K562 (cell line): ENCODE results near the gene BEST1. TPM values are rescaled to one million over a fixed set of nuclear protein-coding genes. Genes with fewer than 3 reads are reported as not detected.

Experiments used
- CHD1 ChIP-seq: fragments of 200-600 bp; sonication (generic); IDR thresholded peaks from one replicate; pipeline ENCODE4 v1.6.1; 2012; ENCODE audit warnings: mild to moderate bottlenecking, moderate library complexity, low read length, inconsistent platforms
- CUX1 ChIP-seq: fragments of 200-800 bp; sonication (Bioruptor generic); IDR thresholded peaks from 2 replicates; pipeline ENCODE4 v1.6.1; 2016; ENCODE audit warnings: missing genetic modification characterization, missing compliant biosample characterization
- DDX20 ChIP-seq: fragments of 450-650 bp; IDR thresholded peaks from 2 replicates; pipeline ENCODE4 v1.6.1; 2016; ENCODE audit warnings: missing genetic modification characterization, low read depth, mild to moderate bottlenecking, missing compliant biosample characterization, moderate library complexity
- FOXP1 ChIP-seq: sonication (generic); formaldehyde crosslinking; IDR thresholded peaks from 2 replicates; pipeline ENCODE4 v1.8.0; 2022; ENCODE audit warnings: mild to moderate bottlenecking, missing genetic modification reagents
- HEY1 ChIP-seq: fragments of 250-450 bp; sonication (Bioruptor Pico); IDR thresholded peaks from 2 replicates; pipeline ENCODE4 v1.5.0; 2020; ENCODE audit warnings: mild to moderate bottlenecking, moderate library complexity, borderline replicate concordance
- MYC ChIP-seq, 2 experiments: fragments of 250-450 bp in 1 of 2; sonication (Bioruptor Pico) in 1 of 2; IDR thresholded peaks; 2 replicates each; pipeline versions ENCODE4 v1.5.1 to v1.6.1; 2012 to 2021; ENCODE audit warnings: low read depth in 2 of 2, borderline replicate concordance in 1 of 2, improper control_type of control experiment in 1 of 2, low read length in 1 of 2, mild to moderate bottlenecking in 1 of 2, moderate library complexity in 1 of 2
- NR1H2 ChIP-seq: sonication (generic); formaldehyde crosslinking; IDR thresholded peaks from 2 replicates; pipeline ENCODE4 v1.4.0; 2020; ENCODE audit warnings: mild to moderate bottlenecking, missing genetic modification reagents
- NR2C1 ChIP-seq, 2 experiments: fragments of 450-650 bp; IDR thresholded peaks; 2 replicates each; pipeline ENCODE4 v1.6.1; 2017; ENCODE audit warnings: mild to moderate bottlenecking in 2 of 2, antibody characterized with exemption in 1 of 2, inconsistent platforms in 1 of 2, missing compliant biosample characterization in 1 of 2, missing genetic modification characterization in 1 of 2
- RB1 ChIP-seq: fragments of 450-650 bp; IDR thresholded peaks from 2 replicates; pipeline ENCODE4 v1.6.1; 2017; ENCODE audit warnings: low read depth, mild to moderate bottlenecking
- RHOXF2B ChIP-seq: fragments of 250-450 bp; sonication (Bioruptor Pico); conservative IDR thresholded peaks from 2 replicates; pipeline ENCODE4 v1.5.1; 2021
- XRCC3 ChIP-seq: fragments of 450-650 bp; IDR thresholded peaks from 2 replicates; pipeline ENCODE4 v1.6.1; 2017; ENCODE audit warnings: mild to moderate bottlenecking, moderate library complexity
- ZBTB7A ChIP-seq: IDR thresholded peaks from 2 replicates; pipeline ENCODE4 v1.6.1; 2011; ENCODE audit warnings: low read depth, mild to moderate bottlenecking, low read length, moderate library complexity, borderline replicate concordance; ENCODE audit not compliant: control insufficient read depth
- ZC3H4 ChIP-seq: sonication (generic); formaldehyde crosslinking; IDR thresholded peaks from 2 replicates; pipeline ENCODE4 v1.9.0; 2021; ENCODE audit warnings: missing genetic modification reagents, borderline replicate concordance
- ZNF24 ChIP-seq: fragments of 450-650 bp; IDR thresholded peaks from 2 replicates; pipeline ENCODE4 v1.6.1; 2016
- ZNF282 ChIP-seq: sonication (generic); formaldehyde crosslinking; IDR thresholded peaks from 2 replicates; pipeline ENCODE4 v1.8.1; 2023; ENCODE audit warnings: missing genetic modification reagents
- ZNF41 ChIP-seq: fragments of 250-450 bp; sonication (Bioruptor Pico); conservative IDR thresholded peaks from 2 replicates; pipeline ENCODE4 v1.4.0; 2020; ENCODE audit warnings: mild to moderate bottlenecking
- ZNF77 ChIP-seq: fragments of 250-450 bp; sonication (Bioruptor Pico); IDR thresholded peaks from 2 replicates; pipeline ENCODE4 v1.5.0; 2020
- polyA plus RNA-seq, 8 experiments: library from polyadenylated mRNA; depleted of rRNA in 4 of 8; stranded (reverse) in 5 of 8; unstranded in 3 of 8; fragments of >200 nt; fragmentation: Nextera tagmentation in 2 of 8; fragmentation: Illumina TruSeq in 1 of 8; extraction: Ambion mirVana in 2 of 8; extraction: Trizol in 1 of 8; gene quantifications; 2 replicates each; pipeline versions ENCODE4 v1.2.1 to v1.2.3, GENCODE V29; 2011 to 2014; ENCODE audit warnings: inconsistent platforms in 1 of 8, missing spikeins in 1 of 8
- total RNA-seq, 7 experiments: library from RNA; depleted of rRNA in 6 of 7; stranded (reverse); fragments of >200 nt in 6 of 7; fragmentation: Illumina TruSeq in 2 of 7; extraction: Trizol in 2 of 7; gene quantifications; 2 replicates each; pipeline versions ENCODE4 v1.2.1 to v1.2.3, GENCODE V29; 2011 to 2021; ENCODE audit warnings: low replicate concordance in 1 of 7
- TF ChIP-seq, protein P1 (sequence below), 3 experiments: fragments of 200-800 bp in 1 of 3; sonication (Bioruptor generic) in 1 of 3; sonication (generic) in 1 of 3; formaldehyde crosslinking in 1 of 3; IDR thresholded peaks; 2 replicates each; pipeline versions ENCODE4 v1.6.1 to v1.8.0; 2016 to 2022; ENCODE audit warnings: mild to moderate bottlenecking in 2 of 3, missing compliant biosample characterization in 2 of 3, missing genetic modification characterization in 2 of 3, missing genetic modification reagents in 1 of 3
- TF ChIP-seq, protein P2 (sequence below): fragments of 450-650 bp; formaldehyde crosslinking; IDR thresholded peaks from 2 replicates; pipeline ENCODE4 v1.4.0; 2022; ENCODE audit warnings: missing genetic modification characterization

The BEST1 gene
- total and polyA plus RNA-seq, 9 of the 15 experiments (the other 6 are each of a cell fraction or from before 2014, with no cell fraction given) = 0.07 to 1.3 (median 0.40) TPM

- TF ChIP-seq NR2C1 (IDR thresholded peaks at IDR 0.05) (no peak), NR2C1 (tag; IDR thresholded peaks at IDR 0.05) (peak; percentile 47; the same call in 1 of the 2 replicates), ZC3H4 (CRISPR knock-in tag) (no peak), CHD1 (peak; percentile 76), RB1 (no peak; the same call in 1 of the 2 replicates), FOXP1 (CRISPR knock-in tag) (peak; percentile 7; the same call in 1 of the 2 replicates), ZBTB7A (no peak), RHOXF2B (CRISPR knock-in tag) (no peak; the same call in 1 of the 2 replicates), CUX1 (CRISPR knock-in tag) (peak; percentile 61; the same call in 1 of the 2 replicates), ZNF41 (CRISPR knock-in tag) (0 out of 2 replicates have a peak, but pooled peaks have one; percentile 57), HEY1 (CRISPR knock-in tag) (peak; percentile 60; the same call in 1 of the 2 replicates), ZNF24 (no peak), ZNF77 (CRISPR knock-in tag) (no peak), MYC (IDR thresholded peaks at IDR 0.05; ENCODE audit: low read depth, low read length) (no peak; the same call in 1 of the 2 replicates), MYC (CRISPR knock-in tag; IDR thresholded peaks at IDR 0.05; ENCODE audit: borderline replicate concordance, low read depth) (0 out of 2 replicates have a peak, but pooled peaks have one; percentile 24), XRCC3 (no peak), NR1H2 (CRISPR knock-in tag) (peak; percentile 80; the same call in 1 of the 2 replicates), DDX20 (tag) (no peak), ZNF282 (no peak)
- TF ChIP-seq, protein P1, sequence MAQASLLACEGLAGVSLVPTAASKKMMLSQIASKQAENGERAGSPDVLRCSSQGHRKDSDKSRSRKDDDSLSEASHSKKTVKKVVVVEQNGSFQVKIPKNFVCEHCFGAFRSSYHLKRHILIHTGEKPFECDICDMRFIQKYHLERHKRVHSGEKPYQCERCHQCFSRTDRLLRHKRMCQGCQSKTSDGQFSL (CRISPR knock-in tag; IDR thresholded peaks at IDR 0.05) = no peak
- TF ChIP-seq, protein P1 (tag; IDR thresholded peaks at IDR 0.05) = 0 out of 4 replicates have a peak, but pooled peaks of 1 of the 2 experiments have one; percentile 77
- TF ChIP-seq, protein P2, sequence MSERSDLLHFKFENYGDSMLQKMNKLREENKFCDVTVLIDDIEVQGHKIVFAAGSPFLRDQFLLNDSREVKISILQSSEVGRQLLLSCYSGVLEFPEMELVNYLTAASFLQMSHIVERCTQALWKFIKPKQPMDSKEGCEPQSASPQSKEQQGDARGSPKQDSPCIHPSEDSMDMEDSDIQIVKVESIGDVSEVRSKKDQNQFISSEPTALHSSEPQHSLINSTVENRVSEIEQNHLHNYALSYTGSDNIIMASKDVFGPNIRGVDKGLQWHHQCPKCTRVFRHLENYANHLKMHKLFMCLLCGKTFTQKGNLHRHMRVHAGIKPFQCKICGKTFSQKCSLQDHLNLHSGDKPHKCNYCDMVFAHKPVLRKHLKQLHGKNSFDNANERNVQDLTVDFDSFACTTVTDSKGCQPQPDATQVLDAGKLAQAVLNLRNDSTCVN = peak; percentile 61; the same call in 1 of the 2 replicates
These were observed 18.0 kb downstream of the BEST1 start (continued) for GRCh38 chr11:61967924-61968757.
